ENCODE data around the gene EDC3. TPM values are rescaled to one million over a fixed set of nuclear protein-coding genes. Genes with fewer than 3 reads are reported as not detected.

Gene EDC3
- total and polyA plus RNA-seq, 7 donors: 7.8 to 24.1 (median 19.6) TPM

- intact Hi-C loops (cut with DNase I): loop anchor here in 1 of 2 donors (5.0 kb wide), 1 partner anchor 251 kb away; no protein-coding TSS in a partner anchor
- 77 to 86% (median 80%) methylated on average over 3 of the region's 3 CpGs for WGBS, 3 donors
- Histone ChIP-seq H3K27me3 (ENCODE audit: insufficient read depth in 3 of 3, low read length in 2 of 3) (no peaks in the 10 kb centered on the region), H3K36me3 (ENCODE audit: insufficient read depth in 1 of 2, low read depth in 1 of 2) (peaks cover 21 to 99% of the 10 kb centered on the region in 2 donors), H3K9me3 (no peaks in the 10 kb centered on the region), H3K4me3 (no peak overlapping the region), H3K4me1 (no peaks in the 10 kb centered on the region), H3K27ac (no peak overlapping the region)
- no peak for TF ChIP-seq CTCF (IDR thresholded peaks at IDR 0.05)
- DNase-seq: no peak
- no peak for ATAC-seq
Measured at GRCh38 chr15:74628199-74628598, 67.6 kb downstream of the EDC3 start.

- peaks cover 21 to 99% of the 10 kb centered on the region in 2 donors for H3K36me3 ChIP-seq (ENCODE audit: insufficient read depth in 1 of 2, low read depth in 1 of 2)
- no peak overlapping the region for H3K4me3 ChIP-seq
- no peaks in the 10 kb centered on the region for H3K9me3 ChIP-seq
- no peaks in the 10 kb centered on the region for H3K27me3 ChIP-seq (ENCODE audit: insufficient read depth in 3 of 3, low read length in 2 of 3)
- TF ChIP-seq CTCF (IDR thresholded peaks at IDR 0.05): no peak
- H3K27ac ChIP-seq: no peak overlapping the region
- H3K4me1 ChIP-seq: no peaks in the 10 kb centered on the region
- no peak for DNase-seq
- WGBS, 3 donors: 53 to 64% (median 58%) methylated on average over 5 of the region's 5 CpGs
- intact Hi-C loops (cut with DNase I): loop anchor here in 1 of 2 donors (5.0 kb wide), 1 partner anchor 250 kb away; no protein-coding TSS in a partner anchor
- no peak for ATAC-seq
Measured at GRCh38 chr15:74627766-74628165, 68.1 kb downstream of the EDC3 start.

- no peak for TF ChIP-seq CTCF (IDR thresholded peaks at IDR 0.05)
- Histone ChIP-seq H3K36me3 (ENCODE audit: insufficient read depth in 1 of 2, low read depth in 1 of 2) (peaks cover 21 to 99% of the 10 kb centered on the region in 2 donors), H3K9me3 (no peaks in the 10 kb centered on the region), H3K27me3 (ENCODE audit: insufficient read depth in 3 of 3, low read length in 2 of 3) (no peaks in the 10 kb centered on the region), H3K4me3 (no peak overlapping the region), H3K27ac (no peak overlapping the region), H3K4me1 (no peaks in the 10 kb centered on the region)
- no peak for DNase-seq
- intact Hi-C loops (cut with DNase I): loop anchor here in 1 of 2 donors (5.0 kb wide), 1 partner anchor 250 kb away; no protein-coding TSS in a partner anchor
- 81 to 86% (median 85%) methylated on average over 10 of the region's 10 CpGs for WGBS, 3 donors
- no peak for ATAC-seq
Measured at GRCh38 chr15:74626752-74627692, 68.8 kb downstream of the EDC3 start.

GRCh38 chr15:74626336-74626735 is 69.5 kb downstream of the EDC3 start:
- no peak overlapping the region for H3K4me3 ChIP-seq
- DNase-seq: no peak
- H3K27me3 ChIP-seq (ENCODE audit: insufficient read depth in 3 of 3, low read length in 2 of 3): no peaks in the 10 kb centered on the region
- WGBS, 3 donors: 92 to 94% (median 93%) methylated on average over 7 of the region's 7 CpGs
- H3K36me3 ChIP-seq (ENCODE audit: insufficient read depth in 1 of 2, low read depth in 1 of 2): peaks cover 21 to 100% of the 10 kb centered on the region in 2 donors
- H3K4me1 ChIP-seq: no peaks in the 10 kb centered on the region
- no peak for ATAC-seq
- H3K27ac ChIP-seq: no peak overlapping the region
- no peak for TF ChIP-seq CTCF (IDR thresholded peaks at IDR 0.05)
- H3K9me3 ChIP-seq: no peaks in the 10 kb centered on the region
- intact Hi-C loops (cut with DNase I): loop anchor here in 1 of 2 donors (5.0 kb wide), 1 partner anchor 249 kb away; no protein-coding TSS in a partner anchor

Measured in psoas muscle (tissue), 8 donors.